Left renal pelvis (tissue), 4 donors: Measurements from ENCODE around the gene THADA. TPM values are rescaled to one million over a fixed set of nuclear protein-coding genes. Genes with fewer than 3 reads are reported as not detected.

ENCODE experiments used
- DNase-seq, 4 donors: peaks; one replicate each; pipeline ENCODE4 v3.0.0-alpha.2; 2013; ENCODE audit warnings: low read depth in 4 of 4, low spot score in 3 of 4
- polyA plus RNA-seq, 4 donors: library from polyadenylated mRNA; unstranded; fragments of 120-200 nt; gene quantifications; one replicate each; pipeline ENCODE4 v1.2.1, GENCODE V29; 2013; ENCODE audit not compliant: insufficient read length in 4 of 4

THADA gene
- polyA plus RNA-seq, 4 donors: 19.9 to 38.6 (median 33.6) TPM

DNA sequence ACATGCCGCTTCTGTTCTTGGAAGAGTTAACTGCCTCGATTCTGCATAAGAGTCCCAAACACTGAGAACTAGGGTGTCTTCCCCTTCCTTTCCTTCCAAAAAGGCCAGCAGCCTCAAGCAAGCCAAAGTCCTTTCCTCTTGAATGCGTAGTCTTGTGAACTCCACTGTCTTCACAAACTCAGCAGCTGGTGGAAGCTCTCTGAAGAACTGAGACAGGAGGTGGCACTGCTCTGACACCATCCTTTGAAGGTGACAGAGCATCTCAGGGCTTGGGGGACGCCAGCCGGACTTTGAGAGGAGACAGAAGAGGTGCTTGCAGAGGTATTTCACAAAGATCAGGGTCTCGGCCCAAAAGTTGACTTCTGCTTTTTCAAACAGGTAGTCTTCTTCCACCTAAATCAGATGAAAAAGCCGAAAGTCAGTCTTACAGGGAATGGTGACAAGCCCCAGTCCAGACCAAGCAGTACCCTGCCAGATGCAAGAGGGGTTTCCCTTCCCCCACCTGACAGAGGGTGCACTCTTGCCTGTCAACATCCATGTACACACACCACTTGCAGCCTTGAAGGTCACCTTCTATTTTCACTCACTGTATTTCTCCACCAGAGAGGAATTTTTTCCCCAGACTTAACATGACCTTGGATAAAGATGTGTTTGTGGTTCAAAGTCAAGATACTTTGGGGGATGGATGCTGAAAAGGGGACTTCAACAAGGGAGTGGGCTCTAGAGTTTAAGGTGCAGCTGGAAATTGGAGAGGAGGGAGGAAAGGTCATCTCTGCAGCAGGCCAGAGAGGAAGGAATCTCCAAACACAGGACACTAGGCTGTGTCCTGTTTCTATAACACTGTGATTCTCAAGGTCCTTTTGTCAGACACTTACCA lies 364.6 kb downstream of the THADA start:
- no peak for DNase-seq

DNA sequence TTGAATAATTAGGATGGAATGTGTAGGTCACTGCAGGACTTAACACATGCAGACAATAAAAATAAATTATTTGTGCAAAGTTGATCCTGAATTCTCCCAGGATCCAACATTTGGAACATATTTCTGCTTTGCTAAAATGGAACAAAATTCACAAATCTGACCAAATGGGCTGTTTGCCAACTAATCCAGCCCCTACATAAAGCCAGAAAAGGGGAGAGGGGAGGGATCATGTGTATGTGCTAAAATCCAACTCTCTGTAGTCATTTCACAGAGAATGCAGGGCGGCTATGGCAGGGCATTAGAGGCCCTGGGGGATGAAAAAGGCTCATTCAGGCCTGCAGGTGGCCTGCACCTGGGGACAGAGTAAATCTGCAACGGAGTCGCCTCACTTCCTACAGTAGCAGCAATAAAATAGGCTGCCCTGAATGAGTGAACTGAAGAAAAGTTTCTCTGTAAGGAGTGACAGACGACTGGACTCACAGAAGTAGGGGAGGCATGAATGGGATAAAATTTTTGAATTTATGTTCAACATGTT lies 365.4 kb downstream of the THADA start:
- no peak for DNase-seq

- DNase-seq: no peak
These were observed 366.8 kb downstream of the THADA start for GRCh38 chr2:43228756-43229659.

DNA sequence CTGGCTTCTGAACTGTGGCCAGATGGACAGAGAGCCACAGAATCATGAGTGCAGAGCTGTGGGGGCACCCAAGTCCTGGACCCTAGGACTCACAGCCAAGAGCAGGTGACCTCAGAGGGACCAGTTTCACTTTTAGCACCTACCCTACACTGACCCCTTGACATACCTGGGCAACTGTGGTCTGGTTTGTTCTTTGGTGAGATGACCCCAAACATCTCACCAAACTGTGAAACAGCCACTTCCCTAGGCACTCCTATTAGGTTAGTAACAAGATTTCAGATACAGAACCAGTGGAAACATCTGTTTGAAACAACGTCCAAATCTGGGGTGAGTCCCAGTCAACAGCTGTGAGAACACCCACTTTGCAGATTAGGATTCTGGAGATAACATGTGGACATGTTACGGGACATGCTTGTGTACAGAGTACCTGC lies 367.5 kb downstream of the THADA start:
- DNase-seq: no peak

DNA sequence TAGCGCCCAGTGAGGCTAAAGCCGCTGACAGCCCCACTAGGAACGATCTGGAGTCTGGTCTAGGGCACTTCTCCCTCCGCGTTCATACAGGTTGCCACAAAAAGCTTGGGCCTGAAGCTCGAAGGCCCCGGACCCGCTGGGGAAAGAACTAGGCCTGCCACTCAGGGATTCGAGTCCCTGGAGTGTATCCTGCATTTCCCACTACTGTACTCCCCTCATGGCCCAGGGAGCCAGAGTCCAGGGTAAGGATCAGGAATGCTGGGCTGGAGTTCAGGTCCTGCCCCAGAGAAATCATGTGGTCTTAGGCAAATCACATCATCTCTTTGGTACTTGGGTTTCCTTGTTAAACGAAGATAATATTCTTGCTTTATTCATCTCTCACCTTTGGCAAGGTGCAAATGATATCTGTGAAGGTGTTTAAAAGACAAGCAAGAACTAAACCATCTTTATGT lies 368.0 kb downstream of the THADA start:
- no peak for DNase-seq

- no peak for DNase-seq
These were observed 368.6 kb downstream of the THADA start for GRCh38 chr2:43226955-43227829.

DNA sequence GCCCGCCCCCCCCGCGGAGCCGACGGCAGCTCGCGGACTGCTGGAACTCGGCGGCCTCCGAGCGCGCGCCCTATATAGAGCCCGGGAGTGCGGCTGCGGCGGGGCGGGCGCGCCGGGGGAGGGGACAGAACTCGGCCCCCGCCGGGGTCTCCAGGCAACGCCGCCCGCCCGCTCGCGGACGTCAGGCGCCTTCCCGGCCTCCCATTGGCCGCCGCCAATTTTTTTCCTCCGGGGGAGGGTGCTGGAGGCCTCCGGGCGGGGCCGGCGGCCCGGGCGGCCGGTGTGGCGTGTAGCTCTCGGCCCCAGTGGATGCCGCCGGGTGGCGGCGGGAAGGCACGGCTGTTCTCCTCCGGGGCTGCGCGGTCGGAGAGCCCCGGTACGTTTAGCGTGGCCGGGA lies 369.3 kb downstream of the THADA start, which contains the start of gene ZFP36L2:
ZFP36L2 (minus strand) TSS at position 49 of the 397 bp plus-strand sequence. CDS start 291 bp downstream, outside the sequence.
- peak in 3 of 4 donors; percentile 93 to 95 (median 95) for DNase-seq

GRCh38 chr2:43225788-43226557 lies 369.9 kb downstream of the THADA start:
- no peak for DNase-seq

DNA sequence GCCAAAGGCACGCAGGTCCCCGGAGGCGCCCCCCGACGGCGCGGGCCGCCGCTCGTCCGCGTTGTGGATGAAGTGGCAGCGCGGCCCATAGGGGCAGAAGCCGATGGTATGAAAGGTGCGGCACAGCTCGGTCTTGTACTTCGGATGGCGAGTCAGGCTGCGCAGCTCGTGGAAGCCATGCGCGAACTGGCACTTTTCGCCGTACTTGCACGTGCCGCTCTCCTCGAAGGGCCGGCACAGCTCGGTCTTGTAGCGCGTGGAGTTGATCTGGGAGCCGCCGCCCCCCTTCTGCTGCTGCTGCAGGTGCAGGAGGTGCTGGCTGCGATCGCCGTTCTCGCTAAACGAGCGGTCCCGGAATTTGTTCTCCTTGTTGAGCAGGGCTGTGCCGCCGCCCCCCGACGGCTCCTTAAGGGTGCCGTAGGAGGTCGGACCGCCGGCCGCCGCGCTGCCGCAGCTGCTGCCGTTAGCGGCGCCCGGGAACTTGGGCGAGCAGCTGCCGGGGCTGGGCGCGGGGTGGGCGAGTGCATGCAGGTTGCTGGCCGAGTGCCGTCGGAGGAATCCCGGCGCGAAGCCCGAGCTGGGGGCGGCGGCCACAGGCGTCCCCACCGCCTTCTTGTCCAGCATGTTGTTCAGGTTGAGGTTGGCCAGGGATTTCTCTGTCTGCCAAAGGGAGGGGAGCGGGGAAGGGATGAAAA lies 370.6 kb downstream of the THADA start:
- DNase-seq: no peak

DNA sequence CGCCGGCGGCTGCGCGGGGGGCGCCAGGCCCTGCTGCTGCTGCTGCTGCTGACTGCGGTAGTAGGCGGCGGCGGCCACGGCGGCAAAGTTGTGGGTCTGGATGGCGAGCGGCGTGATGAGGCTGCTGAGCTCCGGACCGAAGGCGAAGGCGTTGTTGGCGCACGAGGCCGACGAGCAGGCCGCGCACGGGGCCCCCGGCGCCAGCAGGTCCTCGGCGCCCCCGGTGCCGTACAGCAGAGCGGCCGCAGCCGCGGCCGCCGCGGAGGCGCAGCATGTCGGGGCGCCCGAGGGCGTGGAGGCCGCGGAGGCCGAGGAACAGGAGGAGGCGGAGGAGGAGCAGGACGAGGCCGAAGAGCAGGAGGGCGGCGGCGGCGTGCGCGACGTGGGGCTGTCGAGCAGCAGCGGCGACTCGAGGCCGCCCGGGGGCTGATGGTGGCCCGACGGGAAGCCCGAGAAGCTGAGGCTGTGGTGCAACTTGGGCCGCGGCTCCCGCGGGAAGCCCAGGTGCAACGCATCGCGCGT lies 371.2 kb downstream of the THADA start:
- no peak for DNase-seq

GRCh38 chr2:43224131-43224570 lies 371.7 kb downstream of the THADA start:
- no peak for DNase-seq

DNA sequence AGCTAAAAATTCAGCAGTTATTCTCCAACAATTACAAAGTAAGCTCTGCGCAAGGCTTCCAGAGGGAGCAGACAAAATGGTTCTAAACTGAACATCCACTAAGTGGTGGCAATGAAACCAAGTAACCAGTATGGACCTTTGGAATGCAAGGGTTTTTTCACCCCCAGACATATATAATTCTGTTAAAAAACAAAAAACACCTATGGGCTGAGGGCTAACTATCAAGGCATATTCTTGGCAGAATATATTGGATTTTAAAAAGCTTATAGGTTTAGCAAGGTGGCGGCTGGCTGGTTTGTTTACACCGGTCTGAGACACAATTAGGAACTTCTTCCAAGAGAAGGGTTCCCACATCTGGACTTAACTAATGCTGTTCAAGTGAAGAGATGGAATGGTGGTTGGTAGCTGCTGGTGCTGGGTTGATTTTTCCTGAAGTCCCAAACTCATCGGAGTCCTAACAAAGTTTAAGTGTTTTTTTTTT lies 372.3 kb downstream of the THADA start:
- DNase-seq: no peak

DNA sequence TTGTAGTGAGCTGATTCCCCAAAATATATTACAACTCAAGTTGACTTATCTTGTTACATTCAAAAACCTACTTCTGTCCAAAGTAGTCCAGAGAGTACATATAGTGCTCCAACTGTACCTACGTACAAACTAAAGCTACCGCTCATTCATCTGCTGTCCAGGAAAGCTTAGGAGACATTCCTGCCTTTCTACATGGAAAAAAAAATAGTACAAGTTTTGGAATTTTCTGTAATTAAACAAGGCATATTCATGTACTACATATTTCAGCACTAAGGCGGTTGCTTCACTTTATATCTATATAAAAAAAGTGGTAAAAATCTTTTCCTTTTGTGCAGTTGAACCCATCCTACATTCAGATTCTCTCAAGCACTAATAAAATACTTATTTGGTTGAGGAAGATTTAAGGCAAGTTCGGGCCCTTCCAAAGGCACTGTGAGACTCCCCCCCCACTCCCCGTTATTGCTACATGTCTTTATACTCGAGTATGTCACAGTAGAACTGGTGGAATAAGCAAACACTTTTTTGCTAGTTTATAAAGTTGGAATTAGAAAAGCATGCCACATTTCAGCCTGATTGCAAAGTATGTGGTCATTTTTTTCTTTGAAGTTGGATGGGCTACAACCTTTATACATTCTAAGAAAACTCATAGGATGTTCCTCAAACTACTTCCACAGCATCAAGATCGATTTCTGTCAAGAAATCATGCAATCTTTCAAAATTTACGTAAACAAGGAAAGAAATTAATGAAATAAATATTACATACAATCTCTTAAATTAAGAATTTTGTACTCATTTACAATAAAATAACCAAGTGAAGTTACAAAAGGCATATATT lies 373.1 kb downstream of the THADA start:
- DNase-seq: no peak

GRCh38 chr2:43221763-43222474 lies 373.9 kb downstream of the THADA start:
- peak in 1 of 4 donors; percentile 93 for DNase-seq

GRCh38 chr2:43221124-43221762 lies 374.6 kb downstream of the THADA start:
- peak in 2 of 4 donors; percentile 89 to 90 for DNase-seq

GRCh38 chr2:43220760-43221123 lies 375.1 kb downstream of the THADA start:
- no peak for DNase-seq
